HG03135 (cell line): ENCODE results near the gene CACNB4.
A peak's percentile ranks its signal among the peaks of the same experiment; 100 is the strongest.

ENCODE experiments used
- ATAC-seq: cut with Tn5 transposase; IDR thresholded peaks from one replicate; pipeline ENCODE4 v1.9.1; 2021; ENCODE audit warnings: mild to moderate bottlenecking, moderate library complexity; ENCODE audit not compliant: unreplicated experiment

Gene CACNB4

DNA sequence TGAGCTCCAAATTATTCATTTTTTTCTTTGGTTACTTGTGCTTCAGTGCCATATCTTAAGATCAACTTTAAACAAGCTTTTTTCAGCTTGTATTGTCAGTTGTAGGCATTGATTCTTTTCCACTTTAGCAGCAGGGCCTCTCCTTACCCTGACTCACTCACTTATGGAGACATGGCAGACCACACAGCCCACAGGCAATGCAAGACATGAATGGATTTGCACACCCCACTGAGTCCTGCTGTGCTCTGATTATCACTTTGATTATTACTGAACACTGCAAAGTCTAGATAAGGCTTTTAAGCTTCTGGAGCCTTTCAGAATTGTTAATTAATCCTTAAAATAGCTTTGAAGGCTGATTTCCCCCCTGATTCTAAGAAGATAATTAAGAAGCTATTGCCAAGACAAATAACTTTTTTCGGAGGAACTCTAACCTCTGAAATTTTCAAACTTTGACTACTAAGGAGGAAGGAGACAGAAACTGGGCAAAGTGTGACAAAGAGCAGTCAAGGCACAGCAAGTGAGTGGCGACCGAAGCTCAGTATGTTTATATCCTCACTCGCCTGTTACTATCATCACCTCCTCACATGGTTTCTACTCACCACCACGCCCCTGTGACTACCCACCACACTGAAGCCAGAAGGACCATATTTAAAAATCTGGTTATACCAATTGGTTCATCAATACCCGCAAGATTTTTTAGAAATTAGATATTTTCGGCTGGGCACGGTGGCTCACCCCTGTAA is 43.3 kb downstream of the CACNB4 start:
- no peak for ATAC-seq

DNA sequence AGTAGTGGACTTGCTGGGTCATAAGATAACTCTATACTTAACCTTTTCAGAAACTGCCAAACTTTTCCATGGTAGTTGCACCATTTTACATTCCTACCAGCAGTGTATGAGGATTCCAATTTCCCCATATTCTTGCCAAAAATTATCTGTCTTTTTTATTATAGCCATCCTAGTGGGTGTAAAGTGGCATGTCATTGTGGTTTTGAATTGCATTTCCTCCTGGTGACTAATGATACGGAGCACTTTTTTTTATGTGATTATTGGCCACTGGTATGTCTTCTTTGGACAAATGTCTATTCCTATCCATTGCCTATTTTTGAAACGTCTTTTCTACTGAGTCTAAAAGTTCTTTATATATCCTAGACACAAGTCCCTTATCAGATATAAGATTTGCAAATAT is 44.3 kb downstream of the CACNB4 start:
- ATAC-seq, result no peak

DNA sequence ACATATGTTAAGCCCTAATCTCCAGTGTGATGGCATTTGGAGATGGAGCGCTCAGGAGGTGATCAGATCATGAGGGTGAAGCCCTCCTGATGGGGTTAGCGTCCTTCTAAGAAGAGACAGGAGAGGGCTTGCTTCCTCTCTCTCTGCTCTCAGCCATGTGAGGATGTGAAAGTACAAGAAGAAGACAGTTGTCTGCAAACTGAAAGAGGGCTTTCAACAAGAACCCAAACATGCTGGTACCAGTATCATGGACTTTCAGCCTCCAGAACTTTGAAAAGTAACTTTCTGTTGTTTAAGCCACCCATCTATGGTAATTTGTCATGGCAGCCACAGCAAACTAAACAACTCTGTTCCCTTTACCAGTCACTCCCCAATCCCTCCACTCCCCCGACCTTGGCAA is 47.4 kb downstream of the CACNB4 start:
- ATAC-seq, result no peak

DNA sequence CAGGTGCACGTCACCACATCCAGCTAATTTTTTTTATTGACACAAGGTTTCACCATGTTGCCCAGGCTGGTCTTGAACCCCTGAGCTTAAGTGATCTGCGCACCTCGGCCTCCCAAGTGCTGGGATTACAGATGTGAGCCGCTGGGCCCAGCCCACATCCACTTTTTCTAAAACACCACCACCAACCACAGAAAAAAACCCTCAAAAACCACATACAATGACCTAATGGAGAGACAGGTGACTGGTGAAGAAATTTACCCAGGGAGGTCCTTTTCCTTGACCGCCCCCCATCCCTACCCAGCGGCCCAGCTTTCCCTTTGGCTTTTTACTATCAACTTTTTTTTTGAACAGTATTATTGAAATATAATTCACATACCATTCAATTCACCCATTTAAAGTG is 47.9 kb downstream of the CACNB4 start:
- no peak for ATAC-seq

DNA sequence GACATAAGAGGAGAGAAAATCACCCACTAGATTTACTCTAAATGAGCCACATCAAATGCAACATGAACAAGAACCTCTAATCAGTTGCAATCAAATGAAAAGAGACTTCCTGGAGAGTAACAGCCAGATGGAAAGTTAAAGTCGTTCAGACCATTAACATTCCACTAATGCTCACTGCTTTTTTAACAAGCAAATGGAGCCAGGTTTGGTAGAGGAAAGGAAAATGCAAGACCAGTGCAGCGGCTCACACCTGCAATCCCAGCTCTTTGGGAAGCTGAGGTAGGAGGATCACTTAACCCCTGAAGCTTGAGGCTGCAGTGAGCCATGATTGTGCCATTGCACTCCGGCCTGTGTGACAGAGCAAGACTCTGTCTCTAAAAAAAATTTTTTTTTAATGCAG is 48.5 kb downstream of the CACNB4 start:
- ATAC-seq, result no peak

DNA sequence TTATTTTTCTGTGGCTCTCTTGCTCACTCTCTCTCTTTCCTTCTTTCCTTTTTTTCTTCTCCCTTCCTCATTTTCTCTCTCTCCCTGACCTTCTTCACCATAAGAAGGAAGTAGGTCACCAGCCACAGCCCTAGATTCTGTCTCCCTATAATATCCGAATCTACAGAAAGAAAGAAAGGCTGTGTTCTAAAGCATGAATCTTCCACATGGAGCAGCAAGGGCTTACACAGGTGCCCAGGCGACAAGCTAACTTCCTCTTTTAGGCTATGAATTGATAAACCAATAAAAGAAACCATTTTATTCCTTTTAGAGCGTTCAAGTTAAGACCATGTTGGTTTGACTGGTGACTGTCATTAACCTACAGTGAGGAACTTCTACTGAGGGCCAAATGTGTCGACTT is 49.3 kb downstream of the CACNB4 start:
- no peak for ATAC-seq

DNA sequence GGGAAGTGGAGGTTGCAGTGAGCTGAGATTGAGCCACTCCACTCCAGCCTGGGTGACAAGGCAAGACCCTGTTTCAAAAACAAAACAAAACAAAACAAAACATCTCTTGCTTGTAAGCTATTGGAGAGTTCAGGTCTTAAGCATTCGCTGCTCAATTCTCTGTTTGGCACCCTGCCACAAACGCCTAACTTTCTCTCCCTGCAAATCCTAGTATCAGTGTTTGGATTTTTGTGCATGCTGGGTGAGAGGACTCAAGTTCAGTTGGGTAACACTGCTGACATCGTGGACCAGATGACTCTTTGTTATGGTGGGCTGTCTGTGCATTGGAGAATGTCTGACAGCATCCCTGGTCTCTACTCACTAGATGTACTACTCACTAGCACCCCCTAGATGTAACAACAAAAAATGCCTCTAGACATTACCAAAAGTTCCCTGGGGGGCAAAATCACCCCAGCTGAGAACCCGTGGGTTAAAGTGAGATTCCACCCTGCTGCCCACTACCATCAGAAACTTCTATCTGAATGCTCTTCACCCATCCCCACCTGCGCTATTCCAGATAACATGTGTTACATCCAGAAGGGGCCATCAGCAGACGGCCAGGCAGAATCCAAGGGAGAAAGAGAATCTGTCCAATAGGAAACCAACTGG is 50.9 kb downstream of the CACNB4 start:
- ATAC-seq, result no peak

DNA sequence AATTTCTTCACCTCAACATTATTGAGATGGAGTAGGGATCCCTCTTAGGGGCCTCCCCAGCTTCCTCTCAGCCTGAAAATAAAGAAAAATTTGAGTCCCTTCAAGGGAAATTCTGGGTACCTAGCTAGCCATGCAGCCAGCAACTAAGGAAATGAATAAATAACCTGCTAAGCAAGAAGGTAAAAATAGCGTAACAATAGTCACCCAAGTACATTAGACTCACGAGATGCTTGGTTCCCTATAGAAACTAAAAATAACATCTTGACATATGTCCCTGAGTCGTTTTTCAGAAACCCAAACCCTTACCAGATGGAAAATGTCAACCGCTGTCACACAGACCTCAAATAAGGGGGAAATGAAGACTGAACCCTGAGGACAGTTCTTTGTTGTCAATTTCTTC is 51.9 kb downstream of the CACNB4 start:
- peak; percentile 70 for ATAC-seq

DNA sequence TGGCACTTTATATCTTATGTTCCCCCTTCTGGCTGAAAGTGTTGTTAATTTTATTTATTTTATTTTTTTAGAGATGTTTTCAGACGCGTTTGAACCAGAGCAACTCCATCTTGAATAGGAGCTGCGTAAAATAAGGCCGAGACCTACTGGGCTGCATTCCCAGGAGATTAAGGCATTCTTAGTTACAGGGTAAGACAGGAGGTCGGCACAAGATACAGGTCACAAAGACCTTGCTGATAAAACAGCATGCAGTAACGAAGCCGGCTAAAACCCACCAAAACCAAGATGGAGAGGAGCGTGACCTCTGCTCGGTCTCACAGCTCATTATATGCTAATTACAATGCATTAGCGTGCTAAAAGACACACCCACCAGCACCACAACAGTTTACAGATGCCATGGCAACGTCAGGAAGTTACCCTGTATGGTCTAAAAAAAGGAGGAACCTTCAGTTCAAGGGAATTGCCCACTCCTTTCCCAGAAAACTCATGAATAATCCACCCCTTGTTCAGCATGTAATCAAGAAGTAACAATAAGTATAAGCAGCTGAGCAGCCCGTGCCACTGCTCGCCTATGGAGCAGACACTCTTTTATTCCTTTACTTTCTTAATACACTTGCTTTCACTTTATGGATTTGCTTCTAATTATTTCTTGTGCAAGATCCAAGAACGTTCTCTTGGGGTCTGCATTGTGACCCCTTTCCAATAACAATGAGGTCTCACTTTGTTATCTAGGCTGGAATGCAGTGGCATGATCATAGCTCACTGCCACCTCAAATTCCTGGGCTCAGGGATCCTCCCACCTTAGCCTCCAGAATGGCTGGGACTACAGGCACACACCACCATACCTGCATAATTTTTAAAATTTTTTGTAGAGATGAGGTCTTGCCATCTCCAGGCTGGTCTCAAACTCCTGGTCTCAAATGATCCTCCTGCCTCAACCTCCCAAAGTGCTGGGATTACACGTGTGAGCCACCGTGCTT is 55.9 kb downstream of the CACNB4 start:
- no peak for ATAC-seq

DNA sequence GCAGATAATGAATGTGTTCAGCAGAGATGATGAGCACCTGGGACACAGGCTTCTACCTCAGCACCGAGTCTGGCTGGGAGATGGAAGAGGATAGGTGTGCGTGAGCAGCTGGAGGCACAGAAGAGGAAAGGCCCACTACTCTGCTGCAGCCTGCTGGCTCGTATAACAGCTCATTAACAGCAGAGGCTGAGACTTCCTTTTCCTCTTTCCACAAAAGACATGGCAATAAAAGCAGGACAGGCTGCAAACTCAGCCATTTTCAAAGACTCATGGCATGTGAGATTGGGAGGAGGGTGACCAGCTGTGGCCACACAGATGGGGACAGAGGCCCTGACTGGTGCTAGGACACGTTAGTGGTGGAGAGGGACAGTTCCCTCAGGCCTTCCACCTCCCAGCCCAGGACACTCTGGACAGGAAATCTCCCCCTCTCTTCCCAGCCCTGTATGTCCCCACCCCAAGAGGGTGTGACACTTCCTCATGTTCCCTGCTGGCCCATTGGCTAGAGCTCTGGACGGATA is 60.3 kb downstream of the CACNB4 start:
- ATAC-seq, result no peak

DNA sequence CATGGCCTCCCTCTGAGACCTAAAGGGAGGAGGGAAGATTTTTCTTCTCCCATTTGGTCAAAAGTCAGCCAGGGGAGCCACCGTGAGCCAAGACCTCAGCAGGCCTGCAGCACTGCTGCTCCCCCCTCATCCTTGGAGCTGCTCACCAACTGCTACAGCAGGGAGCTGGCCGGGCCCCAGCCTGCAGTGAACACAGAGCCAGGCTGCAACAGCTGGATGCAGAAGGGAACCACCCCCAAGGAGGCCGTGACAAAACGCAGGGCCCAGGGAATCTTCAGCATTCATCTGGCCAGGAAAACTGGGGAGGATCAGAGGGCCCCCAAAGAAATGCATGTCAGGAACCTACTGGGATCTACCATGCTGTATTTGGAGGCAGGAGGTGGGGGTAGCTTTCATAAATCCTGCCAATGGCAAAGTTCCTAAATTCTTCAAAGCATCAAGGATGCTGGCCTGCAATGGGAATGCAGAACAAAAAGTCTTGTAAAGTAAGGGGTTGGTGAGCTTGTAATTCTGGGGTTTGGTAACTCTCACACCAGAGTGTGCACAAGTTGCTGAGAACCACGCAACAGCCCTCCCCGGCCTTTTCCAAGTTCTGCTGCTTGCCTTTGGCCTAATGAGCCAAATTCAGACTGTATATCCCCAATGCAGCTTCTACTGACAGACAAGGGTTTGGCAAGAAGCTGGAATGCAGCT is 61.0 kb downstream of the CACNB4 start:
- ATAC-seq, result no peak

DNA sequence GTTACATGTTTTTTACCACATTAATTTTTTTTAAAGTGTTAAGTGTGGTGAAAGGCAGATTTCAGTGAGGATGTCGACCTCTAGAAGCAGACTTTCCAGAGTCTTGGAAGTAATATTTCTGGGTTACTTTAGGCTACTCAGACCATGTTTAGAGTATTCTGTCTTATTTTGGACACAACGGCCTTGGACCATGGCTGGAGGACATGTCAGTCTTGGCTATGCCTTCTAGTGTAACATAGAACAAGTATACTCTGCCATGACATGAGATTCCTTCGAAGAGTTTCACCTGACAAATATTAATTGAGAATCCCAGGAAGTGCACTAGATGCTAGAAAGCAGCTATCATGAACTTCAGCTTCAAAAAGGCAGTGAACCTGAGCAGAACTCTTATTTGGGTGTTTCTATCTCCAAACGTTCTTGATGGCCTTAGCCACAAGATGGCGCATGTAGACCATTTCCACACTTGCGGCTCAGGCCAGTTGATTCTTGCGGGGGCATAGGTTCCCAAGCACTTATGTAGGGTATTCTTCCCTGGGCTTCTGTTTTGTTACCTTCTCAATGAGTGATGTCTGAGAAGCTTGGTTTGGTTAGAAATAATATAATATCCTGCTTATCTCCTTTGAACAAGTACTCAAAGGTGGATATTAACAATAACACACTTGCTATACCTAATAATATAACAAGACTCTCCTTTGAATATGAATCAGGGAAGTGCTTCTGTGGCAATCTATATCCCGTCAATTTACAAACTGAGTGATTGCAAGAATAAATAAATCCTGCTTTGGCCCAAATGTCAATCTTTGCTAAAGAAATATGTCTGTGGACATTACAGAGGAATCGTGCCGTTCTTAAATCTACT is 62.0 kb downstream of the CACNB4 start:
- peak; percentile 81 for ATAC-seq

DNA sequence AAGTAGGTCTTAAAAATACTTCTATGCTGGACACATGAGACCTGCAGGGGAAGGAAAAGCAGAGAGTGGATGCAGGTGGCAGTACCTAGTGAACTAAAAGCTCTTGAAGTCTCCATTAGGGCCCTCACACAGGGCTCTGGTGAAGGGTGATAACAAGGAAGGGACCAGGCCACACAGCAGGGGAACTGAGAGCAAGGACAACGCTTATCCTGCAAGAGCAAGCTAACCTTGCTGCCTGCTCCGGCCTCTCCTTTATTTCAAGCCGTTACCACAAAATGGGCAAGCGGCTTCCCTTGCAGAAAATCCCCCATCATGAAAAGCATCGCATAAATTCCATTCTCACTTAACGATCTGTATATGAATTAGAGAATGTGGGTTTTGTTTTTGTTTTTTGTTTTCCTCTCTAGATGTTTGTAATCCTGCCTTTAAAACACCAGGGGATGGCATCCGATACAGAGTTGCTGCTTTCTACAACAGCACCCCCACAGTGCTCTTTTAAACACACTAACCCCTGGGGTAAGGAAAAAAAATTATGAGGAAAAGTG is 64.5 kb downstream of the CACNB4 start:
- ATAC-seq, result no peak

DNA sequence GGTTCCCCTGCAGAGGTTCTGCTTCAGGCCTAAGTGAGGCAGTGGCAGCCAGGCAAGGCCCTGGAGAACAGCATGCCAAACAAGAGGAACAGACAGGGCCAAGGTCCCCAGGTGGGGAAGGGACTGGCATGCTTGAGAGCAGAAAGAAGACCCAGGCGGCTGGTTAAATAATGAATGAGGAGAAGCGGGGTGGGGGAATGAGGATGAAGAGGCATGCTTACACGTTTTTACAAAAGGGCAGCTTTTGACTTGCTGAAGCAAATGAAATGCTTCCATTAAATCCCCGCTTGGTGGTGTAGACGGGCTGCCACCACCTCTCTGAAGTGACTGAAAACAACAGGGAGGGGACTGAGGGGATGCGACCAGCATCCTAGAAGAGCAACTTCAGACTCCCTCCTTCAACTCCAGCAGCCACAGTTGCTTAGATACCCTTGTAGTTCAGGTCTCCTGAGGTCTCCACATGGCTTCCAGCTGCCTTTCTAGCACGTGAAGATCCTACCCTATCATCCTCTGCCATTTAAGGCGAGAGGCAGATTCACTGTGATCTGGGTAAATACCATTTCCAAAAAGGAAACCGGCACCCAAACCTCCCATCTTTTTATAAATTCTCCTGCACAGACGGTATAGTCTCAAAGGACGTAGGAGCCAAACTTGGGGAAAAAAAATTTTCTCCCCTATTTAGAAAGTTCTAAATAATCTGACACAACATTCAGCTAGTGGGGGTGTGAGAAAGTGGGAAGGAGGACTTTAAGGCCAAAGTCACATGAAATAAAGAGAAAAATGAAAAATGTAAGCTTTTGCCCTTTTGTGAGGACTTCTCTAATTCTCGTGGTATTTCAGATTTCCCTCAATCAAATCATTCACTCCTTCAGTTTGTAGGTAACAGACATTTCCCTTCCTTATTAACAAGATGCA is 65.6 kb downstream of the CACNB4 start:
- no peak for ATAC-seq

DNA sequence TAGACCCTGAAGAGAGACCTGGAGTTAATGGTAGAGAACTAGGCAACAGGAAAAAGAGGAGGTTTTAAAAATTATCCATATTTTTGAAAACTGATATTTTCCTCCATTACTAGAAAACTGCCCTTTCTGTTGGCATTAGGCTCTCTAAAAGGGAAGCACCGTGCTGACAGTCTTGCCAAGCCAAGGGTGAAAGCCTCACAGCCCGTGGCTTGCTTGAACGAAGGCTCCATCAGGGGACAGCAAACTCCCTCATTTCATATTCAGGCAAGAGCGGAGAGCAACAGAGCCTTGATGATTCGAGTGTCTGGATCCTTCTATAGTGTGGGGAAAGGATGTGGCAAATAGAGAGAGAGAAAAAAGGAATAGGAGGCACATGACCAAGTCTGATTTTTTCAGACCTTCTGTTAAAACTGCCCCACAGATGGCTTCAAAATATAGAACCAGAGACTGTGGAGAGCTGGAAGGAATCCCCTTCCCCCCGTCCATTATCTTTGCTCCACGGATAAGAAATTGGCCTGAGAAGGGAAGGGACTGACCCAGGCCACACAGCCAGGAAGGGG is 67.0 kb downstream of the CACNB4 start:
- ATAC-seq, result no peak

DNA sequence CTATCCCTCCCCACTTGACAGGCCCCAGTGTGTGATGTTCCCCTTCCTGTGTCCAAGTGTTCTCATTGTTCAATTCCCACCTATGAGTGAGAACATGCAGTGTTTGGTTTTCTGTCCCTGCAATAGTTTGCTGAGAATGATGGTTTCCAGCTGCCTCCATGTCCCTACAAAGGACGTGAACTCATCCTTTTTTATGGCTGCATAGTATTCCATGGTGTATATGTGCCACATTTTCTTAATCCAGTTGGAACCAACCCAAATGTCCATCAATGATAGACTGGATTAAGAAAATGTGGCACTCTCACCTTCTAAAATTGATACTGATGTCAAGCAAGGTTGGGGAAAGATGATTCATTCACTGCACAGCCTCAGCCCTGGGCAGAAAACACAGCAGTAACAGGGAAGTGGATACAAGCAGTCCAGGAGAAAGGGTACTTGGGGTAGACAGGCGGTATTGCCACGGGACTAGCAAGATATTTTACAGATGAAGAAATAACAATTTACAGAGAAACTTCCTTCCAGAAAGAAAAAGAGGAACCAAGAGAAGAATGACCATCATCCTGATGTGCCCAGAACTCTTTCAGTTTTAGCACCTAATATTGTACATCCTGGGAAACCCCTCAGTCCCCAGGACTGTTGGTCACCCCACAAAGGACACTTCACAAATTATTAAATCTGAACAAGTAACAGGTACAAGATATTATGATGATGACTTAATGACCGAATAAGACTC is 68.1 kb downstream of the CACNB4 start:
- peak; percentile 48 for ATAC-seq

DNA sequence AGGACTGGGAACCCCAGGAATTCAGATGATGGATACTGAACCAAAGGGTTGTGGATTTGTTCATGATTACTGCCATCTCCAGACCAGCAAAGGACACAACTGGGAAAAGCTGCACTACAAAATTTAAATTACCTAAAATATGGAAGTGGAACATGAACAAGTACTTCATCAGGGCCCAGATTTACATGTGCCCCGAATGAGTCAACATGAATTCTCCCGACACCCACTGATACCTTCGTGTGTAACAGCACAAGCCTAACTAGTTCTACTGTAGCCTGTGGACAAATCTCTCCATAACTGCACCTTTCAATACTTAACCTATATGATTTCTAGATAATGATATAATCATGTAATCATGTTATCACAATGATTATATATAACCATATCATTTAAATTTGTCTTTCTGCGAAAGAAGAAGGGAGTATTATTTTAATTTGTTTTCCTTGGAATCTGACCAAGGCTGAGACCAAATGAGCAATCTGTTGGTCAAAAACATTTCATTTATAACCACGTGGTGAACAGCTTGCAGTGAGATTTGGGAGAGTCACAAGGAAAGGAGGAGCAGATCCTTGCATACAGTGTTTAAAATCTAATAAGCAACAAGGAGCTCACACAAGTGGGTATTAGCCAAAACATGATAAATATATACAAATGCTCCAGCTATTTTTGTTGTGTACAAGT is 70.5 kb downstream of the CACNB4 start:
- ATAC-seq, result no peak
